ENCODE measurements around the gene BPTF. TPM values are rescaled to one million over a fixed set of nuclear protein-coding genes. Genes with fewer than 3 reads are reported as not detected.
"Not testable (repeated sequence)": the region's sequence is repeated elsewhere in the genome, so short reads cannot be mapped to it uniquely, and the experiment has no call there.

BPTF gene
- polyA plus RNA-seq, 1 experiment = 46.0 TPM

DNA sequence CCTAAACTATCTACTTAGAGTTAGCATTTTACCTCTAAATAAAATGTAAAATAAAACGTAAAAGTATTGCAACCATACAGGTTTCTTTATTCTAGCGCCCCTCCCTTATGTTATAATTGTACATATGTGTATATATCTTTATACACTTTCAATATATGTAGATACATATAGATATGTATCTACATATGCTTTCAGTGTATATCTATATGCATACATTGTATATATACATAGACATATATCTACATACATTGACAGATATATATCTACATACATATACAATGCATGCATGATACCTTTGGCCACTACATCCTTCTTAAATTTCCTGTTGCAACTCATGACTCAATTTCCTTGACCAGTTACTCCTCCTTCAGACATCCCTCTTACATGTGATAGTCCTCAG is 16.7 kb downstream of the BPTF start:
- Histone ChIP-seq H3K4me3 (ENCODE audit: low read depth, low read length) (no peak overlapping the region), H3K27ac (ENCODE audit: low read depth, low read length) (no peak overlapping the region), H3K9me3 (ENCODE audit: control insufficient read depth, insufficient read depth, low read length) (no peaks in the 10 kb centered on the region), H3K27me3 (ENCODE audit: control insufficient read depth, insufficient read depth, low read length) (no peaks in the 10 kb centered on the region)
- TF ChIP-seq, protein P1, sequence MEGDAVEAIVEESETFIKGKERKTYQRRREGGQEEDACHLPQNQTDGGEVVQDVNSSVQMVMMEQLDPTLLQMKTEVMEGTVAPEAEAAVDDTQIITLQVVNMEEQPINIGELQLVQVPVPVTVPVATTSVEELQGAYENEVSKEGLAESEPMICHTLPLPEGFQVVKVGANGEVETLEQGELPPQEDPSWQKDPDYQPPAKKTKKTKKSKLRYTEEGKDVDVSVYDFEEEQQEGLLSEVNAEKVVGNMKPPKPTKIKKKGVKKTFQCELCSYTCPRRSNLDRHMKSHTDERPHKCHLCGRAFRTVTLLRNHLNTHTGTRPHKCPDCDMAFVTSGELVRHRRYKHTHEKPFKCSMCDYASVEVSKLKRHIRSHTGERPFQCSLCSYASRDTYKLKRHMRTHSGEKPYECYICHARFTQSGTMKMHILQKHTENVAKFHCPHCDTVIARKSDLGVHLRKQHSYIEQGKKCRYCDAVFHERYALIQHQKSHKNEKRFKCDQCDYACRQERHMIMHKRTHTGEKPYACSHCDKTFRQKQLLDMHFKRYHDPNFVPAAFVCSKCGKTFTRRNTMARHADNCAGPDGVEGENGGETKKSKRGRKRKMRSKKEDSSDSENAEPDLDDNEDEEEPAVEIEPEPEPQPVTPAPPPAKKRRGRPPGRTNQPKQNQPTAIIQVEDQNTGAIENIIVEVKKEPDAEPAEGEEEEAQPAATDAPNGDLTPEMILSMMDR (IDR thresholded peaks at IDR 0.05; ENCODE audit: low read depth, low read length) = no peak
- POLR2A ChIA-PET = no interaction called here
- no peak for DNase-seq (ENCODE audit: low read depth, low spot score)
- CTCF ChIA-PET = no interaction called here

DNA sequence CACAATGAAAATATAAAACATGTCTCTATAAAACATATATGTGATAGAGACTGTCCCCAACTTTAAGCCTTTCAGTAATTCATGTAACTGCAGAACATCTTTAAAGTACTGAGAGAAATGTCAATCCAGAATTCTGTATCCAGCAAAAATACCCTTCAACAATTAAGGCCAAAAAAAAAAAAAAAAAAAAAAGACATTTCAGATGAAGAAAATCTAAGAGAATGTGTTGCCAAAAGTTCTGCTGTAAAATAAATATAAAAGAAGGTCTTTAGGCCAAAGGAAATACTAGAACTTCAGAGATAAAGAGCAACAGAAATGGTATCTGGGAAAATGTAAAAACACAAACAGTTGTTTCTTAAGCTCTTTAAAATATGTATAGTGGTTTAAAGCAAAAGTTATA is 17.3 kb downstream of the BPTF start:
- TF ChIP-seq, protein P1 (IDR thresholded peaks at IDR 0.05; ENCODE audit: low read depth, low read length) = no peak
- ChIA-PET POLR2A (no interaction called here), CTCF (no interaction called here)
- no peaks in the 10 kb centered on the region; the same call in 1 of the 2 replicates for H3K9me3 ChIP-seq (ENCODE audit: control insufficient read depth, insufficient read depth, low read length)
- DNase-seq (ENCODE audit: low read depth, low spot score) = no peak
- H3K27ac ChIP-seq (ENCODE audit: low read depth, low read length) = no peak overlapping the region
- no peak overlapping the region for H3K4me3 ChIP-seq (ENCODE audit: low read depth, low read length)
- no peaks in the 10 kb centered on the region for H3K27me3 ChIP-seq (ENCODE audit: control insufficient read depth, insufficient read depth, low read length)

- H3K4me3 ChIP-seq (ENCODE audit: low read depth, low read length) = no peak overlapping the region
- no peaks in the 10 kb centered on the region for H3K27me3 ChIP-seq (ENCODE audit: control insufficient read depth, insufficient read depth, low read length)
- no peaks in the 10 kb centered on the region; the same call in 1 of the 2 replicates for H3K9me3 ChIP-seq (ENCODE audit: control insufficient read depth, insufficient read depth, low read length)
- TF ChIP-seq, protein P1 (IDR thresholded peaks at IDR 0.05; ENCODE audit: low read depth, low read length) = no peak
- no peak for DNase-seq (ENCODE audit: low read depth, low spot score)
- H3K27ac ChIP-seq (ENCODE audit: low read depth, low read length) = no peak overlapping the region
- POLR2A ChIA-PET = no interaction called here
- CTCF ChIA-PET = no interaction called here
These were observed 20.1 kb downstream of the BPTF start for GRCh38 chr17:67845374-67845773.

DNA sequence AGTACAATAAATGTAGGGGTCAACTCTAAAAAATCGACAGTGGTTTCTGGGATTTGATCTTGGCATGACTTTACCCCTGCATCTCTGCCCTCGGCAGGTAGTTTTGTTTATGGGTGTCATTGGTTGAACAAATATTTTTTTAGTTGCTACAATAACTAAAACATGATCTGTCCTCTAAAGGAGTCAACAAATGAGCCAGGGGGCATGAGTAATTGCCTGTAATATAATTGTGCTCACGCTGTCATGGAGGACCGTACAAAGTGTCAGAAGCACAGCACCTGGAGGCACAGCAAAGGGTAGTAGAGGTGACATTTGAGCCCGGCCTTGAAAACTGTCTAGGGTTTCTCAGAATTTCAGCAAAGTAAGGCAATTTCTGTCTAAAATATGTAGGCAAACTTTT is 22.9 kb downstream of the BPTF start:
- DNase-seq (ENCODE audit: low read depth, low spot score); H3K4me3 ChIP-seq (ENCODE audit: low read depth, low read length); CTCF ChIA-PET; H3K27me3 ChIP-seq (ENCODE audit: control insufficient read depth, insufficient read depth, low read length); H3K27ac ChIP-seq (ENCODE audit: low read depth, low read length); POLR2A ChIA-PET; H3K9me3 ChIP-seq (ENCODE audit: control insufficient read depth, insufficient read depth, low read length): not testable (repeated sequence)

- H3K27ac ChIP-seq (ENCODE audit: low read depth, low read length); POLR2A ChIA-PET; H3K4me3 ChIP-seq (ENCODE audit: low read depth, low read length); H3K9me3 ChIP-seq (ENCODE audit: control insufficient read depth, insufficient read depth, low read length); CTCF ChIA-PET; DNase-seq (ENCODE audit: low read depth, low spot score); H3K27me3 ChIP-seq (ENCODE audit: control insufficient read depth, insufficient read depth, low read length): not testable (repeated sequence)
These were observed 23.5 kb downstream of the BPTF start for GRCh38 chr17:67848846-67849245.

- H3K27me3 ChIP-seq (ENCODE audit: control insufficient read depth, insufficient read depth, low read length) = no peaks in the 10 kb centered on the region
- H3K27ac ChIP-seq (ENCODE audit: low read depth, low read length) = no peak overlapping the region
- POLR2A ChIA-PET = interaction anchor here (1.0 kb wide), 1 partner anchor 26 kb away, joined by 3 read pairs; the partner anchor contains the start of gene BPTF
- TF ChIP-seq, protein P1 (IDR thresholded peaks at IDR 0.05; ENCODE audit: low read depth, low read length) = no peak
- CTCF ChIA-PET = no interaction called here
- H3K9me3 ChIP-seq (ENCODE audit: control insufficient read depth, insufficient read depth, low read length) = no peaks in the 10 kb centered on the region; the same call in 1 of the 2 replicates
- DNase-seq (ENCODE audit: low read depth, low spot score) = no peak
- no peak overlapping the region for H3K4me3 ChIP-seq (ENCODE audit: low read depth, low read length)
These were observed 25.8 kb downstream of the BPTF start for GRCh38 chr17:67850991-67851631.

Data from AG04450 (cell line).